C4-2B (cell line): ENCODE data around the gene ATXN1.

Experiments
- H3K27ac ChIP-seq: fragments of 450-650 bp; 2 replicates; pipeline ENCODE4 v1.5.1; 2017
- CTCF ChIP-seq: fragments of 450-650 bp; conservative IDR thresholded peaks from 2 replicates; pipeline ENCODE4 v1.5.1; 2017; ENCODE audit warnings: mild to moderate bottlenecking
- ZFX ChIP-seq: fragments of 450-650 bp; IDR thresholded peaks from 2 replicates; pipeline ENCODE4 v1.6.1; 2017

Gene ATXN1

DNA sequence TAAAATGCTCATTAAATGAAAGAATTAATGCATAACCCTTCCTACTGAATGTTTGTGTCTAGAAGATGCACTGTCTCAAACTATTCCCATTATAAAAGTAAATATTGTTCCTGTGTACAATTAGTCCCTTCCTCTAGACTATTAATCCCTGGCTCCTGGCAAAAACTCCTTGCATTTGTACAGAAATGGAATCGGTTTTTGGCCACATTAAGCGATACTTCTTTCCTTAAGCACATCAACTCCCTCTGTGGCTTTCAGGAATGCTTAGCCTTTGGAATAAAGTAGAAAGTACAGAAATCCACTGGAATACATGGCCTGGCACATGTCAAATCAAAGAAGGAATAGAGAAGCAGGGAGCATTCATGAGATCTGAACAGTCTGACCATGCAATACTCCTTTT is 343.1 kb downstream of the ATXN1 start:
- TF ChIP-seq CTCF, result no peak
- no peak for TF ChIP-seq ZFX
- no peak overlapping the region for H3K27ac ChIP-seq

DNA sequence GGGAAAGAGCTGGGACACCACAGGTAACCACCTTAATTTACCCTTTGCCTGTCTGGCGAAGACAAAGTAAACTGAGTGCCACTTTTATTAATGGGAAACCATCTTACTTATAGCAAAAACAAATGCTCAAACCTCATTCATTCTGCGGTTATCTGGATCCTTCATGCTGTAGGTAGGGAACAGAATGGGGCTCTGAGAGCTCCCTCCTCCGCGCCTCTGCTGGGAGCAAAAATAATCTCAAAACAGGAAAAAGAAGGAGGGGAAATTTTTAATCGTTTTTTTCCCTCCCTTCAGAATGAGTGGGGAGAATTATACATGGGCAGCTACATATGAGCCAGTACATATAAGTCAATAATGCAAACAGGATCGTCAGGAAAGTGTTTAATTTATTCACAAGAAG is 345.6 kb downstream of the ATXN1 start:
- TF ChIP-seq CTCF (no peak), ZFX (no peak)
- no peak overlapping the region for H3K27ac ChIP-seq

DNA sequence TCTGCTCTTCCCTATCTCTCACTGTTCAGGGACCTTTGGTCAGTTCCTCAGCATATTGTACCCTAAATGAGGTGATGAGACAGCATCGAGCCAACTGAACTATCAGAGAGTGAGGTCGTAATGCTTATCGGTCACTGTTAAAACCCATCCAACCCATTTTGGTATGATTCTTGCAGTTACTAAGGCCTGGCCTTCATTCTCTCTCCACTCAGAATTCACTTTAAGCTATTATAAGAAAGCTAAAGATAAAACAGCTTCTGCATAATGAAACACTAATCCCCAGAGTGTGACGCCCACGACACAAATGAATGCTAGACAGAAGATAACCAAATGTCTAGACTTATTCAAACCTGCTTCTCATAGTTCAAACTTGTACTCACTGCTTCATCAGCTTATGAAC is 347.1 kb downstream of the ATXN1 start:
- no peak overlapping the region for H3K27ac ChIP-seq
- TF ChIP-seq CTCF (no peak), ZFX (no peak)

DNA sequence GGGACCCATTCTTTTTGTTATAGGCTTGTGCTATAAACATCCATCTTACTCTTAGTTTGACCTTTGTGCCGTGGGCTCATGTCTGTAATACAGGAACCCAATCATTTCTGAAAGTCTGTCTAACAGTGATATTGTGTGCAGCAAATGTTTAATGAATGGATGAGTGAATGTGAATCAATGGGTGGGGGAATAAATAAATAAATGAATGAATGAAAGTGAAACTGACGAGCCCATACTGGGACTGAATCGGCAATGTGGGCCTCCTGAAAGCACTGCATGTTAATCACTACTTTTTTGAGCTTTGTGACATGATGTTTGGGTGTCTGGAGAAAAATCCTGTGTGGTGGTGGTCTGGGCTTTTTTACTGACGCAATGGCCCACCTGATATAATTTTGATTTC is 347.9 kb downstream of the ATXN1 start:
- TF ChIP-seq ZFX, result no peak
- no peak for TF ChIP-seq CTCF
- no peak overlapping the region for H3K27ac ChIP-seq

DNA sequence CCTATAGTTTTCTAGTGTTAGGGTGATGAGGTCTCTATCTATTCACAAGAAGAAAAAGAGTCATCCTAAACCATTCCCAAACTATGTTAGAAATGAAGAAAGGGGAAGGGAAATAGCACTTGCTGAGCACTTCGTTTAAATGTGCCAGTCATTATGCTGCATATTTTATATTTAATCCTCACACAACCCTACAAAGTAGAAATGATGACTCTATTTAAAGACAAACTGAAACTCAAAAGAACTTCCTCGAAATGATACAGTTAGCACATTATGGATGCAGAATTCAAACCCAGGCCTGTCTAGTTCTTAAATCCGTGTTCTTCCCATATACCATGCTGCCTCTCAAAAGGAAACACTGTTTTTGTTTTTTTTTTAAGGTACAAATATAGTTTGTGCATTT is 348.3 kb downstream of the ATXN1 start:
- no peak overlapping the region for H3K27ac ChIP-seq
- TF ChIP-seq ZFX (no peak), CTCF (no peak)

GRCh38 chr6:16412171-16412570 is 349.1 kb downstream of the ATXN1 start:
- H3K27ac ChIP-seq, result no peak overlapping the region
- TF ChIP-seq CTCF (no peak), ZFX (no peak)

DNA sequence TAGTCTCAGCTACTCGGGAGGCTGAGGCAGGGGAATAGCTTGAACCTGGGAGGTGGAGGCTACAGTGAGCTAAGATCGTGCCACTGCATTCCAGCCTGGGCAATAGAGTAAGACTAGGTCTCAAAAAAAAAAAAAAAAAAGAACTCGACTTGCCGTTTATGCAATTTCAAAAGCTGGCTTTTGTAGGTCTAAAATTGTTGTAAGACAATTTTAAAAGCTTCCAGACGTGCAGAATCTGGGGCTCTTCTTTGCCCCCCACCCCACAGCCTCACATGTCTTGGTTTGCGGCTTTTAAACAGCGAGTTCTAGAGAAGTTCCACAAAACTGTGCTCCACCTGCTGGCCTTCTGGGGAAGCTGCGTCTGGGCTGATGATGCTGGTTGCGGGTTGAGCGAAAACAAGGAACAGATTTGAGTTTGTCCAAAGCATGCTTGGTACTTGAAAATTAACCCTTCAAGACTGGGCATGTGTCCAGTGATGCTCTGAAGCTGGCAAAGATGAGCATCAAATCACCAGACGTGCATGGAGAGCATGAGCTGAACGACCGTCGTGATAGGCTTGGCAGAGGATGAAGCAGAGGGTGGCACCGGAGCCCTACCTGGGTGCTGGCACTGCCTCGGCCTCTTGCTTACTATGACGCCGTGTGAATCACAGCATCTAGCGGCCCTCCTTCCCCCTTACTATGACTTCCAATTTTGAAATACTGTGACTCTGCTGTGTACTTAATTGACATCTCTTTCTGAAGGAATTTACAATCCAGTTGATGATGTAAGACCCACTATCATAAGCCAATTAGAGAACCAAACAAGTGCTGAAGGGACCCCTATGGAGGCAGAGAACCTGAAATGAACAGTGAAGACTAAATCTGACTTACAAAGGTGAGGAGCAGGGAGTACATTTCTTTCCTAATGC is 351.5 kb downstream of the ATXN1 start:
- H3K27ac ChIP-seq, result no peak overlapping the region
- TF ChIP-seq ZFX (no peak), CTCF (peak; percentile 83)
